T-cell (primary cell): ENCODE measurements around the gene SH2D1B. TPM values are rescaled to one million over a fixed set of nuclear protein-coding genes. Genes with fewer than 3 reads are reported as not detected.

Experiments
- total RNA-seq, 35 experiments: library from RNA in 6 of 35; stranded (reverse) in 6 of 35; fragments of 120-200 nt in 1 of 35; gene quantifications; one replicate each; pipeline versions ENCODE4 v1.2.1 to v1.2.4 and lab custom pipeline; 2013 to 2026

Gene SH2D1B
- total RNA-seq, 5 donors from 2014 or later (not counting 1 experiment from before 2014, with no cell fraction given), result 0.20 to 1.5 (median 0.66) TPM

Other genes with a start within 250 kb of the SH2D1B start
- gene SPATA46, start 35.3 kb downstream of the SH2D1B start, total RNA-seq, result not detected
- gene C1orf226, start 30.4 kb downstream of the SH2D1B start, total RNA-seq, result under 1 TPM in 3 of 5 donors, not detected in 2; 0.09 to 0.13 (median 0.12) TPM
- gene UHMK1, start 85.7 kb upstream of the SH2D1B start, total RNA-seq, result 10 to 100 TPM; 55.8 to 65.8 (median 60.0) TPM
- gene UAP1, start 149.6 kb upstream of the SH2D1B start, total RNA-seq, result 10 to 100 TPM; 16.7 to 39.1 (median 19.2) TPM
- gene DDR2, start 220.3 kb upstream of the SH2D1B start, total RNA-seq, result under 1 TPM; 0.28 to 0.67 (median 0.59) TPM